ENCODE data around the gene ACTN1.

Gene ACTN1

GRCh38 chr14:68918612-68919011 lies 60.5 kb downstream of the ACTN1 start:
- DNase-seq (ENCODE audit: low read depth, low spot score) = no peak
- Histone ChIP-seq H3K27ac (ENCODE audit: low read length) (no peak overlapping the region), H3K9me3 (ENCODE audit: control insufficient read depth, insufficient read depth, low read length) (no peaks in the 10 kb centered on the region), H3K36me3 (ENCODE audit: control insufficient read depth, insufficient read depth, low read length) (no peaks in the 10 kb centered on the region; the same call in 1 of the 2 replicates), H3K27me3 (ENCODE audit: control insufficient read depth, insufficient read depth, low read length) (no peaks in the 10 kb centered on the region), H3K4me3 (ENCODE audit: low read length) (no peak overlapping the region), H3K4me1 (ENCODE audit: control insufficient read depth, insufficient read depth, low read length) (no peaks in the 10 kb centered on the region; the same call in none of the 2 replicates)
- WGBS (ENCODE audit: insufficient coverage, insufficient read length) = no CpG with 5 or more reads among the region's 10 CpGs

DNA sequence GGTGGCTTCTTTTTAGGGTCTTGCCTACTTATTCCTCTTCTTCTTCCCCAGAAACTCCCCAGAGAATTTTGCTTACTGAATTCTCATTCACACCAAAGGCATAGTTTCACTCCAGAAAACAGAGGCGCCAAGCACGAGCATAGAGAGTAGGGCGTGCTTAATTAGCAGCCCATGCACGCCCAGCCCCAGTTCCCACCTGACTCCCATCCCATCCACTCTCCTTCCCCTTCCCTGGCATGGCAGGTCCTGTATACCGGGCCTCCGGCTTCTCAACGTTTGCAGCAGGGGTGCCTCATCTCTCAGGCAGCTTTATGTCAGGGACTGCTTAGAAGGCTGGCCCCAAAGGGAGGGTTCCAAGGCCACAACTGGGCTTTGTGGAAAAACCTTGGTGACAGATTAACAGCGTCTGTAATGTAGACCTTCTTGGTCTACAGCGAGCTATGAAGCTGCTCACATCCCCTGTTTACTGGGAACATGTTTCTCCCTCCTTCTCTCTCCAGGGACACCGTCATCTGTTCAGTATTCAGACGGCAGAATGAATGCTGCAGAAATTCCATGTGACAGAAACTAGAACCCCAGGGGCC lies 62.7 kb downstream of the ACTN1 start:
- no peak for DNase-seq (ENCODE audit: low read depth, low spot score)
- Histone ChIP-seq H3K4me1 (ENCODE audit: control insufficient read depth, insufficient read depth, low read length) (no peaks in the 10 kb centered on the region; the same call in none of the 2 replicates), H3K36me3 (ENCODE audit: control insufficient read depth, insufficient read depth, low read length) (peaks cover 2% of the 10 kb centered on the region; the same call in 1 of the 2 replicates), H3K27me3 (ENCODE audit: control insufficient read depth, insufficient read depth, low read length) (no peaks in the 10 kb centered on the region), H3K27ac (ENCODE audit: low read length) (no peak overlapping the region), H3K9me3 (ENCODE audit: control insufficient read depth, insufficient read depth, low read length) (no peaks in the 10 kb centered on the region), H3K4me3 (ENCODE audit: low read length) (no peak overlapping the region)
- no CpG with 5 or more reads among the region's 11 CpGs for WGBS (ENCODE audit: insufficient coverage, insufficient read length)

- Histone ChIP-seq H3K4me3 (ENCODE audit: low read length) (no peak overlapping the region), H3K27ac (ENCODE audit: low read length) (no peak overlapping the region), H3K27me3 (ENCODE audit: control insufficient read depth, insufficient read depth, low read length) (no peaks in the 10 kb centered on the region), H3K9me3 (ENCODE audit: control insufficient read depth, insufficient read depth, low read length) (no peaks in the 10 kb centered on the region), H3K36me3 (ENCODE audit: control insufficient read depth, insufficient read depth, low read length) (peaks cover 15% of the 10 kb centered on the region; the same call in 1 of the 2 replicates), H3K4me1 (ENCODE audit: control insufficient read depth, insufficient read depth, low read length) (no peaks in the 10 kb centered on the region; the same call in 1 of the 2 replicates)
- DNase-seq (ENCODE audit: low read depth, low spot score) = no peak
- no CpG with 5 or more reads among the region's 3 CpGs for WGBS (ENCODE audit: insufficient coverage, insufficient read length)
Observed at GRCh38 chr14:68913516-68913915, 65.6 kb downstream of the ACTN1 start.

GRCh38 chr14:68911594-68912227 lies 67.4 kb downstream of the ACTN1 start:
- Histone ChIP-seq H3K27me3 (ENCODE audit: control insufficient read depth, insufficient read depth, low read length) (no peaks in the 10 kb centered on the region), H3K9me3 (ENCODE audit: control insufficient read depth, insufficient read depth, low read length) (no peaks in the 10 kb centered on the region), H3K36me3 (ENCODE audit: control insufficient read depth, insufficient read depth, low read length) (peaks cover 18% of the 10 kb centered on the region; the same call in 1 of the 2 replicates), H3K4me3 (ENCODE audit: low read length) (no peak overlapping the region), H3K4me1 (ENCODE audit: control insufficient read depth, insufficient read depth, low read length) (no peaks in the 10 kb centered on the region), H3K27ac (ENCODE audit: low read length) (no peak overlapping the region)
- no CpG with 5 or more reads among the region's 12 CpGs for WGBS (ENCODE audit: insufficient coverage, insufficient read length)
- peak; percentile 77 for DNase-seq (ENCODE audit: low read depth, low spot score)

DNA sequence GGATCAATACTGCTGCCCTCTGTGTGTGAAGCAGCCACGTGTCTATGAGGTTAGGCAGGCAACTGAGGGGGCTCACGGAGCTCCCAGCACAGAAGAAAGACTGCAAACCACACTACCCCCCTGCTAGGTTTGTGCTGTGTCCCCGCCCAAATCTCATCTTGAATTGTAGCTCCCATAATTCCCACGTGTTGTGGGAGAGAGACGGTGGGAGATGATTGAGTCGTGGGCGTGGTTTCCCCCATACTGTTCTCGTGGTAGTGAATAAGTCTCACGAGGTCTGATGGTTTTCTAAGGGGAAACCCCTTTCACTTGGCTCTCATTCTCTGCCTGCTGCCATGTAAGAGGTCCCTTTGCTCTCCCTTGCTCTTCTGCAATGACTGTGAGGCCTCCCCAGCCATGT lies 68.6 kb downstream of the ACTN1 start:
- Histone ChIP-seq H3K4me3 (ENCODE audit: low read length) (no peak overlapping the region), H3K27me3 (ENCODE audit: control insufficient read depth, insufficient read depth, low read length) (no peaks in the 10 kb centered on the region), H3K9me3 (ENCODE audit: control insufficient read depth, insufficient read depth, low read length) (no peaks in the 10 kb centered on the region), H3K36me3 (ENCODE audit: control insufficient read depth, insufficient read depth, low read length) (peaks cover 23% of the 10 kb centered on the region; the same call in 1 of the 2 replicates), H3K4me1 (ENCODE audit: control insufficient read depth, insufficient read depth, low read length) (no peaks in the 10 kb centered on the region), H3K27ac (ENCODE audit: low read length) (no peak overlapping the region)
- no peak for DNase-seq (ENCODE audit: low read depth, low spot score)
- no CpG with 5 or more reads among the region's 9 CpGs for WGBS (ENCODE audit: insufficient coverage, insufficient read length)

GRCh38 chr14:68908803-68909202 lies 70.3 kb downstream of the ACTN1 start:
- DNase-seq (ENCODE audit: low read depth, low spot score) = no peak
- peaks cover 32% of the 10 kb centered on the region; the same call in 1 of the 2 replicates for H3K36me3 ChIP-seq (ENCODE audit: control insufficient read depth, insufficient read depth, low read length)
- WGBS (ENCODE audit: insufficient coverage, insufficient read length) = no CpG with 5 or more reads among the region's 5 CpGs
- H3K9me3 ChIP-seq (ENCODE audit: control insufficient read depth, insufficient read depth, low read length) = no peaks in the 10 kb centered on the region
- H3K4me1 ChIP-seq (ENCODE audit: control insufficient read depth, insufficient read depth, low read length) = no peaks in the 10 kb centered on the region
- no peak overlapping the region for H3K27ac ChIP-seq (ENCODE audit: low read length)
- H3K27me3 ChIP-seq (ENCODE audit: control insufficient read depth, insufficient read depth, low read length) = no peaks in the 10 kb centered on the region
- no peak overlapping the region for H3K4me3 ChIP-seq (ENCODE audit: low read length)

GRCh38 chr14:68908201-68908600 lies 70.9 kb downstream of the ACTN1 start:
- H3K27ac ChIP-seq (ENCODE audit: low read length) = no peak overlapping the region
- H3K27me3 ChIP-seq (ENCODE audit: control insufficient read depth, insufficient read depth, low read length) = no peaks in the 10 kb centered on the region
- no peaks in the 10 kb centered on the region for H3K9me3 ChIP-seq (ENCODE audit: control insufficient read depth, insufficient read depth, low read length)
- DNase-seq (ENCODE audit: low read depth, low spot score) = no peak
- no peaks in the 10 kb centered on the region for H3K4me1 ChIP-seq (ENCODE audit: control insufficient read depth, insufficient read depth, low read length)
- no CpG with 5 or more reads among the region's 8 CpGs for WGBS (ENCODE audit: insufficient coverage, insufficient read length)
- H3K36me3 ChIP-seq (ENCODE audit: control insufficient read depth, insufficient read depth, low read length) = peaks cover 32% of the 10 kb centered on the region; the same call in 1 of the 2 replicates
- no peak overlapping the region for H3K4me3 ChIP-seq (ENCODE audit: low read length)

- H3K27ac ChIP-seq (ENCODE audit: low read length) = no peak overlapping the region
- WGBS (ENCODE audit: insufficient coverage, insufficient read length) = no CpG with 5 or more reads among the region's 5 CpGs
- DNase-seq (ENCODE audit: low read depth, low spot score) = no peak
- H3K4me3 ChIP-seq (ENCODE audit: low read length) = no peak overlapping the region
- no peaks in the 10 kb centered on the region for H3K4me1 ChIP-seq (ENCODE audit: control insufficient read depth, insufficient read depth, low read length)
- no peaks in the 10 kb centered on the region for H3K27me3 ChIP-seq (ENCODE audit: control insufficient read depth, insufficient read depth, low read length)
- peaks cover 41% of the 10 kb centered on the region for H3K36me3 ChIP-seq (ENCODE audit: control insufficient read depth, insufficient read depth, low read length)
- no peaks in the 10 kb centered on the region for H3K9me3 ChIP-seq (ENCODE audit: control insufficient read depth, insufficient read depth, low read length)
Observed at GRCh38 chr14:68906439-68906838, 72.7 kb downstream of the ACTN1 start.

DNA sequence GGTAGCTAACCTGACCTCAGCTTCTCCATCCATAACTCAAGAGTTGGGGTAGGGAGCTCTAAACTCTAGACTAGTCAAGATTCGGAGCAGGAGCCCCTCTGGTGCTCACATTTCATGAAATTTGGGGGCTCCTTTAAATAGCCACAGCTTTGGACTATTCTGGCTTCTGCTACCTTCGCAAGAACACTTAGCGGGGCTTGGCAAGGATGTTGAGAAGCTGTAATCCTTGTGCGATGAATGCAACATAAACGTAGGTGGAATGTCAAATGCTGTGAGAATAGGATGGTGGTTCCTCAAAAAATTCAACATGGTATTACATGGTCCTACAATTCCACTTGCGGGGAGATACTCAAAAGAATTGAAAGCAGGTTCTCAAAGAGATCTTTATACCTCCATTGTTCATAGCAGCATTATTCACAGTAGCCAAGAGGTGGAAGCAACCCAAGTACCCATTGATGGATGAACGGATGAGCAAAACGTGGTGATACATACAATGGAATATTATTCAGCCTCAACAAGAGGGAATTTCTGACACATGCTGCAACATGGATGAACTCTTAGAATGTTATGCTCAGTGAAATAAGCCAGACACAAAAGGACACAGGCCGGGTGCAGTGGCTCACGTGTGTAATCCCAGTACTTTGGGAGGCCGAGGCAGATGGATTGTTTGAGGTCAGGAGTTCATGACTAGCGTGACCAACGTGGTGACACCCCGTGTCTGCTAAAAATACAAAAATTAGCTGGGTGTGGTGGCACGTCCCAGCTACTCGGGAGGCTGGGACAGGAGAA lies 73.8 kb downstream of the ACTN1 start:
- Histone ChIP-seq H3K36me3 (ENCODE audit: control insufficient read depth, insufficient read depth, low read length) (peaks cover 47% of the 10 kb centered on the region), H3K4me3 (ENCODE audit: low read length) (no peak overlapping the region), H3K9me3 (ENCODE audit: control insufficient read depth, insufficient read depth, low read length) (no peaks in the 10 kb centered on the region), H3K27me3 (ENCODE audit: control insufficient read depth, insufficient read depth, low read length) (no peaks in the 10 kb centered on the region), H3K4me1 (ENCODE audit: control insufficient read depth, insufficient read depth, low read length) (no peaks in the 10 kb centered on the region), H3K27ac (ENCODE audit: low read length) (no peak overlapping the region)
- no CpG with 5 or more reads among the region's 16 CpGs for WGBS (ENCODE audit: insufficient coverage, insufficient read length)
- DNase-seq (ENCODE audit: low read depth, low spot score) = no peak

GRCh38 chr14:68902357-68902756 lies 76.7 kb downstream of the ACTN1 start:
- WGBS (ENCODE audit: insufficient coverage, insufficient read length) = no CpG with 5 or more reads among the region's 14 CpGs
- no peak overlapping the region for H3K4me3 ChIP-seq (ENCODE audit: low read length)
- DNase-seq (ENCODE audit: low read depth, low spot score) = no peak
- H3K4me1 ChIP-seq (ENCODE audit: control insufficient read depth, insufficient read depth, low read length) = no peaks in the 10 kb centered on the region
- H3K9me3 ChIP-seq (ENCODE audit: control insufficient read depth, insufficient read depth, low read length) = no peaks in the 10 kb centered on the region
- no peaks in the 10 kb centered on the region for H3K27me3 ChIP-seq (ENCODE audit: control insufficient read depth, insufficient read depth, low read length)
- no peak overlapping the region for H3K27ac ChIP-seq (ENCODE audit: low read length)
- H3K36me3 ChIP-seq (ENCODE audit: control insufficient read depth, insufficient read depth, low read length) = peaks cover 40% of the 10 kb centered on the region

Data from iPS DF 6.9 (cell line).